K562 (cell line): ENCODE results near the gene PCP2. TPM values are rescaled to one million over a fixed set of nuclear protein-coding genes. Genes with fewer than 3 reads are reported as not detected.

Source experiments
- ATAC-seq: fragments of 200-7000 bp; cut with Tn5 transposase; 3 replicates; pipeline ENCODE4 v1.9.1; 2020; ENCODE audit warnings: moderate library complexity
- BruUV-seq: library from RNA; stranded (reverse); fragments of 400-500 nt; replicated peaks from 2 replicates; lab custom pipeline; 2021; lab: Mats Ljungman, UMichigan
- CTCF ChIA-PET: fragments of 300-600 bp; formaldehyde crosslinking; extraction: SDS; loops from one replicate; lab custom pipeline; 2021; ENCODE audit warnings: low intra/inter-chr PET ratio; lab: Yijun Ruan, JAX
- POLR2A ChIA-PET: fragments of 300-600, 350-650 bp; sonication (Branson Sonifier 250); formaldehyde crosslinking; extraction: SDS; loops from one replicate; lab custom pipeline; 2021; ENCODE audit warnings: antibody characterized with exemption, inconsistent platforms; lab: Yijun Ruan, JAX
- DNase-seq, 4 experiments: peaks; one replicate each; pipeline versions ENCODE4 v3.0.0 to v3.0.0-alpha.2; 2011 to 2018; ENCODE audit warnings: low spot score in 3 of 4, mixed read lengths in 3 of 4; ENCODE audit errors: extremely low read depth in 1 of 4
- FAIRE-seq: peaks from 2 replicates; lab custom pipeline; 2011; peaks lifted over from hg19 to GRCh38; lab: Jason Lieb, UNC
- H2AFZ ChIP-seq: 2 replicates; pipeline ENCODE4 v1.6.0; 2011; ENCODE audit warnings: low read depth, low read length, control low read depth, inconsistent platforms
- H3K27ac ChIP-seq: fragments of 200-600 bp; 3 replicates; pipeline ENCODE4 v1.8.0; 2011; ENCODE audit warnings: low read depth, mild to moderate bottlenecking, control low read depth, inconsistent platforms, low read length, moderate library complexity, mixed read lengths; ENCODE audit errors: extremely low read depth
- H3K27me3 ChIP-seq, 2 experiments: fragments of 300-600 bp in 1 of 2; 2 replicates in 1 of 2; 3 replicates in 1 of 2; pipeline versions ENCODE4 v1.6.0 to v1.8.0; 2011; ENCODE audit warnings: inconsistent platforms in 2 of 2, low read length in 2 of 2, mild to moderate bottlenecking in 1 of 2, mixed read lengths in 1 of 2, moderate library complexity in 1 of 2; ENCODE audit not compliant: control insufficient read depth in 2 of 2, insufficient read depth in 2 of 2
- H3K36me3 ChIP-seq: fragments of 300-600 bp; 3 replicates; pipeline ENCODE4 v1.8.0; 2011; ENCODE audit warnings: mild to moderate bottlenecking, low read length, inconsistent platforms; ENCODE audit not compliant: control insufficient read depth, insufficient read depth
- H3K4me1 ChIP-seq, 2 experiments: fragments of 200-600 bp in 1 of 2; replicated peaks in 1 of 2; 2 replicates in 1 of 2; 3 replicates in 1 of 2; pipeline versions ENCODE4 v1.5.1 to v1.8.0; 2011; ENCODE audit warnings: inconsistent platforms in 2 of 2, low read length in 2 of 2, mild to moderate bottlenecking in 1 of 2, mixed read lengths in 1 of 2, moderate library complexity in 1 of 2; ENCODE audit not compliant: control insufficient read depth in 2 of 2, insufficient read depth in 2 of 2
- H3K4me2 ChIP-seq: 2 replicates; pipeline ENCODE4 v1.6.1; 2011; ENCODE audit warnings: low read length, control low read depth, inconsistent platforms, mixed read lengths; ENCODE audit not compliant: insufficient read depth
- H3K4me3 ChIP-seq: fragments of 200-600 bp; sonication (generic), shearing (Covaris generic); 2 replicates; pipeline ENCODE4 v1.5.1; 2016; ENCODE audit warnings: control low read depth, inconsistent platforms
- H3K79me2 ChIP-seq: fragments of 200-600 bp; 3 replicates; pipeline ENCODE4 v1.8.0; 2011; ENCODE audit warnings: low read length, inconsistent platforms; ENCODE audit not compliant: control insufficient read depth, insufficient read depth
- H3K9ac ChIP-seq, 2 experiments: 2 replicates each; pipeline versions ENCODE4 v1.6.0 to v1.6.1; 2011; ENCODE audit warnings: low read depth in 2 of 2, low read length in 2 of 2, control low read depth in 1 of 2, inconsistent platforms in 1 of 2, mild to moderate bottlenecking in 1 of 2, mixed read lengths in 1 of 2; ENCODE audit not compliant: insufficient read depth in 1 of 2
- H3K9me1 ChIP-seq: one replicate; pipeline ENCODE4 v1.6.0; 2011; ENCODE audit warnings: inconsistent platforms, mild to moderate bottlenecking, low read length, moderate library complexity; ENCODE audit not compliant: control insufficient read depth, insufficient read depth
- H3K9me3 ChIP-seq: replicated peaks from 2 replicates; pipeline ENCODE4 v1.5.1; 2011; ENCODE audit warnings: low read depth, low read length, inconsistent platforms; ENCODE audit not compliant: control insufficient read depth, insufficient read depth
- H4K20me1 ChIP-seq: replicated peaks from 2 replicates; pipeline ENCODE4 v1.6.1; 2011; ENCODE audit warnings: low read length, inconsistent platforms, mixed read lengths; ENCODE audit not compliant: control insufficient read depth, insufficient read depth
- ARHGAP35 ChIP-seq: fragments of 450-650 bp; IDR thresholded peaks from 2 replicates; pipeline ENCODE4 v1.6.1; 2018; ENCODE audit not compliant: partially characterized antibody
- IRF9 ChIP-seq: fragments of 450-650 bp; IDR thresholded peaks from 2 replicates; pipeline ENCODE4 v1.6.1; 2016; ENCODE audit warnings: missing biosample characterization, missing genetic modification characterization
- JUNB ChIP-seq: fragments of 450-650 bp; formaldehyde crosslinking; conservative IDR thresholded peaks from 2 replicates; pipeline ENCODE4 v1.4.0; 2020; ENCODE audit warnings: mild to moderate bottlenecking
- MCM2 ChIP-seq: fragments of 450-650 bp; IDR thresholded peaks from 2 replicates; pipeline ENCODE4 v1.6.1; 2017; ENCODE audit warnings: low read depth, mild to moderate bottlenecking
- PHF21A ChIP-seq: fragments of 450-650 bp; IDR thresholded peaks from 2 replicates; pipeline ENCODE4 v1.6.1; 2017; ENCODE audit warnings: low read depth, borderline replicate concordance
- RBM25 ChIP-seq: fragments of 200-400 bp; formaldehyde crosslinking; IDR thresholded peaks from 2 replicates; pipeline ENCODE4 v1.6.1; 2018; ENCODE audit warnings: low read length, low read depth, moderate library complexity; ENCODE audit not compliant: severe bottlenecking
- SMARCC2 ChIP-seq: fragments of 450-650 bp; IDR thresholded peaks from 2 replicates; pipeline ENCODE4 v1.6.1; 2017; ENCODE audit warnings: antibody characterized with exemption, moderate library complexity, mild to moderate bottlenecking, low read depth
- TEAD2 ChIP-seq: fragments of 450-650 bp; IDR thresholded peaks from 2 replicates; pipeline ENCODE4 v1.6.1; 2016; ENCODE audit warnings: missing genetic modification characterization, control low read depth, missing compliant biosample characterization
- THAP12 ChIP-seq: fragments of 250-450 bp; sonication (Bioruptor Pico); IDR thresholded peaks from 2 replicates; pipeline ENCODE4 v1.9.0; 2021; ENCODE audit warnings: mild to moderate bottlenecking, inconsistent platforms
- ZMIZ1 ChIP-seq, 2 experiments: fragments of 150-350 bp in 1 of 2; IDR thresholded peaks; 2 replicates each; pipeline ENCODE4 v1.6.1; 2012 to 2016; ENCODE audit warnings: low read depth in 2 of 2, low read length in 2 of 2, mild to moderate bottlenecking in 1 of 2, moderate library complexity in 1 of 2
- ZNF561 ChIP-seq: fragments of 450-650 bp; formaldehyde crosslinking; conservative IDR thresholded peaks from 2 replicates; pipeline ENCODE4 v1.4.0; 2020; ENCODE audit warnings: mild to moderate bottlenecking, moderate library complexity
- ZNF639 ChIP-seq, 2 experiments: fragments of 200-800 bp in 1 of 2; sonication (Bioruptor generic) in 1 of 2; sonication (generic) in 1 of 2; formaldehyde crosslinking in 1 of 2; IDR thresholded peaks in 1 of 2; conservative IDR thresholded peaks in 1 of 2; 2 replicates each; pipeline versions ENCODE4 v1.5.0 to v1.6.1; 2016 to 2020; ENCODE audit warnings: missing compliant biosample characterization in 1 of 2, missing genetic modification characterization in 1 of 2, missing genetic modification reagents in 1 of 2
- WGBS: fragments of 100-300 bp; shearing (Covaris generic); methylation state at CpG from one replicate; pipeline ENCODE4 v1.1.6; 2016; ENCODE audit warnings: low coverage, mixed read lengths; ENCODE audit not compliant: insufficient coverage; ENCODE audit errors: missing lambda C conversion rate; 5-methylcytosine and 5-hydroxymethylcytosine counted together
- in situ Hi-C: fragments of 300-500 bp; cut with MboI; formaldehyde crosslinking; loops from 4 replicates; pipeline ENCODE4 v1.15.0; 2018; ENCODE audit warnings: inconsistent platforms, mixed read lengths
- intact Hi-C: fragments of 100-400 bp; cut with micrococcal nuclease; formaldehyde crosslinking; loops from 2 replicates; pipeline ENCODE4 v1.14.2; 2022
- polyA plus RNA-seq, 8 experiments: library from polyadenylated mRNA; depleted of rRNA in 4 of 8; stranded (reverse) in 5 of 8; unstranded in 3 of 8; fragments of >200 nt; fragmentation: Nextera tagmentation in 2 of 8; fragmentation: Illumina TruSeq in 1 of 8; extraction: Ambion mirVana in 2 of 8; extraction: Trizol in 1 of 8; gene quantifications; 2 replicates each; pipeline versions ENCODE4 v1.2.1 to v1.2.3, GENCODE V29; 2011 to 2014; ENCODE audit warnings: inconsistent platforms in 1 of 8, missing spikeins in 1 of 8
- total RNA-seq, 7 experiments: library from RNA; depleted of rRNA in 6 of 7; stranded (reverse); fragments of >200 nt in 6 of 7; fragmentation: Illumina TruSeq in 2 of 7; extraction: Trizol in 2 of 7; gene quantifications; 2 replicates each; pipeline versions ENCODE4 v1.2.1 to v1.2.3, GENCODE V29; 2011 to 2021; ENCODE audit warnings: low replicate concordance in 1 of 7

The PCP2 gene
- total and polyA plus RNA-seq, 9 of the 15 experiments (the other 6 are each of a cell fraction or from before 2014, with no cell fraction given) = 0.17 to 1.3 (median 0.49) TPM; not detected in 3

- BruUV-seq = no TSS peak
- Histone ChIP-seq H3K9ac (peak within 1 kb of the TSS; percentile 95), H3K27ac (peak within 1 kb of the TSS; percentile 91), H3K36me3 (peaks cover 37% of the 10 kb centered on the region; the same call in 2 of the 3 replicates), H3K9me3 (no peaks in the 10 kb centered on the region), H3K79me2 (peaks cover 49% of the 10 kb centered on the region), H4K20me1 (no peaks in the 10 kb centered on the region), H3K9me1 (no peaks in the 10 kb centered on the region), H3K4me2 (peak within 1 kb of the TSS; percentile 99), H3K27me3 (no peaks in the 10 kb centered on the region), H3K4me3 (peak within 1 kb of the TSS; percentile 89), H2AFZ (peak within 1 kb of the TSS; percentile 82), H3K4me1 (peaks cover 8 to 32% of the 10 kb centered on the region in 2 experiments; a peak in 4 of 5 replicates)
- DNase-seq (peak; percentile 96 to 100 (median 97)), ATAC-seq (peak; percentile 99), FAIRE-seq (peak; percentile 100)
- ChIA-PET CTCF (interaction anchor here (0.7 kb wide), 1 partner anchor 200 kb away, joined by 4 read pairs; the partner anchor contains the start of gene EVI5L), POLR2A (interaction anchor here (0.6 to 4.8 kb wide), 10 partner anchors 8 to 280 kb away, joined by 3 to 22 read pairs (median 4); partner anchors contain the start of gene MCOLN1)
- in situ Hi-C loops (no loop called here), intact Hi-C loops (no loop called here)
- WGBS = under 1% methylated on average over 37 of the region's 40 CpGs
- TF ChIP-seq ZNF639 (CRISPR knock-in tag; conservative IDR thresholded peaks at IDR 0.05 in 1 of 2, IDR thresholded peaks at IDR 0.05 in 1 of 2) (no peak), MCM2 (no peak), THAP12 (CRISPR knock-in tag) (no peak), RBM25 (peak; percentile 93), SMARCC2 (no peak), TEAD2 (no peak), JUNB (no peak), ZNF561 (CRISPR knock-in tag) (no peak), ARHGAP35 (no peak), ZMIZ1 (IDR thresholded peaks at IDR 0.05; ENCODE audit: low read depth in 2 of 2, low read length in 2 of 2) (no peak; a peak in 1 of 4 replicates), IRF9 (no peak), PHF21A (no peak)
Measured at GRCh38 chr19:7629347-7630054, 4.0 kb downstream of the PCP2 start, which contains the start of the genes PET100 and XAB2. Gene PET100, plus strand, starts transcription at chr19:7629793. Its CDS starts 41 bp downstream, at chr19:7629834. Gene XAB2, minus strand, starts transcription at chr19:7629545. Its CDS starts 18 bp downstream, at chr19:7629527.
